ENCODE results near the gene KCNAB1. TPM values are rescaled to one million over a fixed set of nuclear protein-coding genes. Genes with fewer than 3 reads are reported as not detected.

Gene KCNAB1
- total and polyA plus RNA-seq, 4 donors = 0.76 to 2.8 (median 1.0) TPM

DNA sequence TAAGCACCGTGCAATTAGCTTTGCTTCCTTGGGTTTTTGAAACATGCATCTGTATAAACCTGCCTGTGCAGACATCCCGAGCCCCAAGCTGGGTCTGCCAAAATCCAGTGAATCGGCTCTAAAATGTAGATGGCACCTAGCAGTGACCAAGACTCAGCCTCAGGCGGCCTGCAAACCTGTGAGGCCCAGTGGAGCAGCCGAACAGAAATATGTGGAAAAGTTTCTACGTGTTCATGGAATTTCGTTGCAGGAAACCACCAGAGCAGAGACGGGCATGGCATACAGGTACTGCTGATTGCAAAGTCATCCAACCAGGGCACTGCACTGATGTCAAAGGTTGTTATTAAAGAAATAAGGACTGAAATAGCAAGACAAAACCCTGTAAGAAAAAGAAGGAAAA lies 22.8 kb downstream of the KCNAB1 start:
- 86% methylated on average over 8 of the region's 8 CpGs for WGBS
- Histone ChIP-seq H3K9me3 (ENCODE audit: control insufficient read depth in 4 of 4, low read length in 3 of 4) (no peaks in the 10 kb centered on the region), H3K27me3 (ENCODE audit: control insufficient read depth in 4 of 4, insufficient read depth in 4 of 4, low read length in 3 of 4) (no peaks in the 10 kb centered on the region), H3K4me1 (ENCODE audit: control insufficient read depth in 4 of 4, insufficient read depth in 4 of 4, low read length in 3 of 4) (no peaks in the 10 kb centered on the region), H3K9ac (ENCODE audit: low read depth in 1 of 2, low read length in 2 of 2) (no peak overlapping the region), H3K27ac (ENCODE audit: low read depth in 1 of 2, low read length in 2 of 2) (no peak overlapping the region), H3K4me3 (ENCODE audit: low read depth in 1 of 3, low read length in 3 of 3) (no peak overlapping the region), H3K36me3 (ENCODE audit: control insufficient read depth in 4 of 4, insufficient read depth in 3 of 4, low read depth in 1 of 4, low read length in 3 of 4) (no peaks in the 10 kb centered on the region)
- DNase-seq (ENCODE audit: low spot score) = no peak
- no peak for TF ChIP-seq RXRA (IDR thresholded peaks at IDR 0.05)
- TF ChIP-seq YY1 (IDR thresholded peaks at IDR 0.05) = no peak
- TF ChIP-seq, protein P1, sequence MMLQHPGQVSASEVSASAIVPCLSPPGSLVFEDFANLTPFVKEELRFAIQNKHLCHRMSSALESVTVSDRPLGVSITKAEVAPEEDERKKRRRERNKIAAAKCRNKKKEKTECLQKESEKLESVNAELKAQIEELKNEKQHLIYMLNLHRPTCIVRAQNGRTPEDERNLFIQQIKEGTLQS (IDR thresholded peaks at IDR 0.05) = no peak
- no peak for TF ChIP-seq SP1 (IDR thresholded peaks at IDR 0.05)
- TF ChIP-seq GABPA (IDR thresholded peaks at IDR 0.05 in 1 of 2, conservative IDR thresholded peaks at IDR 0.05 in 1 of 2) = no peak
- TF ChIP-seq, protein P2, sequence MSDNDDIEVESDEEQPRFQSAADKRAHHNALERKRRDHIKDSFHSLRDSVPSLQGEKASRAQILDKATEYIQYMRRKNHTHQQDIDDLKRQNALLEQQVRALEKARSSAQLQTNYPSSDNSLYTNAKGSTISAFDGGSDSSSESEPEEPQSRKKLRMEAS (IDR thresholded peaks at IDR 0.05) = no peak
- TF ChIP-seq JUND (IDR thresholded peaks at IDR 0.05) = no peak

DNA sequence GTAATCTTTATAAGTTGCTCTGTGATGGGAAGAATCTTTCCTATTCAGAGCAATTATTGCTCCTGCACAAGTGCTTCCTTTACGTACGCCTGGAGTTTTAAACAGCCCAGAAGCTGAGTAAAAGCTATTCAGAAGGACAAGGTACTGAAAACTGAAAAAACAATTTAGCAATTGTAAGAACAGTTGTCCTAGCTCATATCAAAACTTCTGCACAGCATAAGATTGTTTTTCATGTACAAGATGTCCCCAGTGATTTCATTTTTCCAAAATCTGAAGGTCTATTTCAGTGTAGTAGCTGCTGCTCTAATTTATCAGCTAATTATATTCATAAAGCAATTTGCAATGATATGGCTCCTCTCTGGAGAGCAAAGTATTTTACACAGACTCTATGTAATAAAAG lies 23.7 kb downstream of the KCNAB1 start:
- no peaks in the 10 kb centered on the region for H3K4me1 ChIP-seq (ENCODE audit: control insufficient read depth in 4 of 4, insufficient read depth in 4 of 4, low read length in 3 of 4)
- WGBS = 92% methylated on average over 2 of the region's 2 CpGs
- no peak for DNase-seq (ENCODE audit: low spot score)
- H3K27me3 ChIP-seq (ENCODE audit: control insufficient read depth in 4 of 4, insufficient read depth in 4 of 4, low read length in 3 of 4) = no peaks in the 10 kb centered on the region
- no peaks in the 10 kb centered on the region for H3K9me3 ChIP-seq (ENCODE audit: control insufficient read depth in 4 of 4, low read length in 3 of 4)
- H3K36me3 ChIP-seq (ENCODE audit: control insufficient read depth in 4 of 4, insufficient read depth in 3 of 4, low read depth in 1 of 4, low read length in 3 of 4) = no peaks in the 10 kb centered on the region
- H3K27ac ChIP-seq (ENCODE audit: low read depth in 1 of 2, low read length in 2 of 2) = no peak overlapping the region
- no peak overlapping the region for H3K4me3 ChIP-seq (ENCODE audit: low read depth in 1 of 3, low read length in 3 of 3)
- TF ChIP-seq RXRA (IDR thresholded peaks at IDR 0.05) = no peak
- TF ChIP-seq FOXA2 (IDR thresholded peaks at IDR 0.05) = no peak
- TF ChIP-seq, protein P1 (IDR thresholded peaks at IDR 0.05) = no peak
- no peak for TF ChIP-seq SP1 (IDR thresholded peaks at IDR 0.05)
- TF ChIP-seq, protein P2 (IDR thresholded peaks at IDR 0.05) = no peak
- no peak for TF ChIP-seq FOXA1 (IDR thresholded peaks at IDR 0.05)
- TF ChIP-seq NR2F2 (IDR thresholded peaks at IDR 0.05) = no peak
- no peak for TF ChIP-seq TAF1 (conservative IDR thresholded peaks at IDR 0.05)
- TF ChIP-seq, protein P3, sequence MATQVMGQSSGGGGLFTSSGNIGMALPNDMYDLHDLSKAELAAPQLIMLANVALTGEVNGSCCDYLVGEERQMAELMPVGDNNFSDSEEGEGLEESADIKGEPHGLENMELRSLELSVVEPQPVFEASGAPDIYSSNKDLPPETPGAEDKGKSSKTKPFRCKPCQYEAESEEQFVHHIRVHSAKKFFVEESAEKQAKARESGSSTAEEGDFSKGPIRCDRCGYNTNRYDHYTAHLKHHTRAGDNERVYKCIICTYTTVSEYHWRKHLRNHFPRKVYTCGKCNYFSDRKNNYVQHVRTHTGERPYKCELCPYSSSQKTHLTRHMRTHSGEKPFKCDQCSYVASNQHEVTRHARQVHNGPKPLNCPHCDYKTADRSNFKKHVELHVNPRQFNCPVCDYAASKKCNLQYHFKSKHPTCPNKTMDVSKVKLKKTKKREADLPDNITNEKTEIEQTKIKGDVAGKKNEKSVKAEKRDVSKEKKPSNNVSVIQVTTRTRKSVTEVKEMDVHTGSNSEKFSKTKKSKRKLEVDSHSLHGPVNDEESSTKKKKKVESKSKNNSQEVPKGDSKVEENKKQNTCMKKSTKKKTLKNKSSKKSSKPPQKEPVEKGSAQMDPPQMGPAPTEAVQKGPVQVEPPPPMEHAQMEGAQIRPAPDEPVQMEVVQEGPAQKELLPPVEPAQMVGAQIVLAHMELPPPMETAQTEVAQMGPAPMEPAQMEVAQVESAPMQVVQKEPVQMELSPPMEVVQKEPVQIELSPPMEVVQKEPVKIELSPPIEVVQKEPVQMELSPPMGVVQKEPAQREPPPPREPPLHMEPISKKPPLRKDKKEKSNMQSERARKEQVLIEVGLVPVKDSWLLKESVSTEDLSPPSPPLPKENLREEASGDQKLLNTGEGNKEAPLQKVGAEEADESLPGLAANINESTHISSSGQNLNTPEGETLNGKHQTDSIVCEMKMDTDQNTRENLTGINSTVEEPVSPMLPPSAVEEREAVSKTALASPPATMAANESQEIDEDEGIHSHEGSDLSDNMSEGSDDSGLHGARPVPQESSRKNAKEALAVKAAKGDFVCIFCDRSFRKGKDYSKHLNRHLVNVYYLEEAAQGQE (IDR thresholded peaks at IDR 0.05) = no peak
- H3K9ac ChIP-seq (ENCODE audit: low read depth in 1 of 2, low read length in 2 of 2) = no peak overlapping the region

DNA sequence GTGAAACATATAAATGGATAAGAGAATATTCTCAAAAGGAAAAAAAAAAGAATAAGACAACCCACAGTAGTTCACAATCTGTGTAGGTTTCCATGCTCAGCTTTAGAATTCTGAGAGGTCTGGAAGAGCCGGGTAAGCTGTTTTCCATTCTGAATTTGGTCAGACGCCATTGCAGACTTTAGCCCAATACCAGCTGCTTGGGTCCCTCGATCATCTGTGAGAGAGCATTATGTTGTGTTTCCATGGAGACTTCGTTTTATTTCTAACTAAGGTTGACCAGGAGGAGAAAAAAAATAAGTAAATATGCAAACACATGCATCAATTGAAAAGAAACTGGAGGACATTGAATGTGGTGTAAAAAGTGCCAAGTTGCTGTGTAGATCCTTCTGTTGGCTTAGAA lies 25.5 kb downstream of the KCNAB1 start:
- Histone ChIP-seq H3K36me3 (ENCODE audit: control insufficient read depth in 4 of 4, insufficient read depth in 3 of 4, low read depth in 1 of 4, low read length in 3 of 4) (no peaks in the 10 kb centered on the region), H3K4me3 (ENCODE audit: low read depth in 1 of 3, low read length in 3 of 3) (no peak overlapping the region), H3K9me3 (ENCODE audit: control insufficient read depth in 4 of 4, low read length in 3 of 4) (no peaks in the 10 kb centered on the region), H3K9ac (ENCODE audit: low read depth in 1 of 2, low read length in 2 of 2) (no peak overlapping the region), H3K27me3 (ENCODE audit: control insufficient read depth in 4 of 4, insufficient read depth in 4 of 4, low read length in 3 of 4) (no peaks in the 10 kb centered on the region), H3K27ac (ENCODE audit: low read depth in 1 of 2, low read length in 2 of 2) (no peak overlapping the region), H3K4me1 (ENCODE audit: control insufficient read depth in 4 of 4, insufficient read depth in 4 of 4, low read length in 3 of 4) (no peaks in the 10 kb centered on the region)
- TF ChIP-seq, protein P4, sequence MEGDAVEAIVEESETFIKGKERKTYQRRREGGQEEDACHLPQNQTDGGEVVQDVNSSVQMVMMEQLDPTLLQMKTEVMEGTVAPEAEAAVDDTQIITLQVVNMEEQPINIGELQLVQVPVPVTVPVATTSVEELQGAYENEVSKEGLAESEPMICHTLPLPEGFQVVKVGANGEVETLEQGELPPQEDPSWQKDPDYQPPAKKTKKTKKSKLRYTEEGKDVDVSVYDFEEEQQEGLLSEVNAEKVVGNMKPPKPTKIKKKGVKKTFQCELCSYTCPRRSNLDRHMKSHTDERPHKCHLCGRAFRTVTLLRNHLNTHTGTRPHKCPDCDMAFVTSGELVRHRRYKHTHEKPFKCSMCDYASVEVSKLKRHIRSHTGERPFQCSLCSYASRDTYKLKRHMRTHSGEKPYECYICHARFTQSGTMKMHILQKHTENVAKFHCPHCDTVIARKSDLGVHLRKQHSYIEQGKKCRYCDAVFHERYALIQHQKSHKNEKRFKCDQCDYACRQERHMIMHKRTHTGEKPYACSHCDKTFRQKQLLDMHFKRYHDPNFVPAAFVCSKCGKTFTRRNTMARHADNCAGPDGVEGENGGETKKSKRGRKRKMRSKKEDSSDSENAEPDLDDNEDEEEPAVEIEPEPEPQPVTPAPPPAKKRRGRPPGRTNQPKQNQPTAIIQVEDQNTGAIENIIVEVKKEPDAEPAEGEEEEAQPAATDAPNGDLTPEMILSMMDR (IDR thresholded peaks at IDR 0.05; ENCODE audit: low read depth, low read length, missing input control) = no peak
- TF ChIP-seq RAD21 (IDR thresholded peaks at IDR 0.05) (no peak), YY1 (IDR thresholded peaks at IDR 0.05) (no peak), TAF1 (conservative IDR thresholded peaks at IDR 0.05) (no peak), JUND (IDR thresholded peaks at IDR 0.05) (no peak), FOXA1 (IDR thresholded peaks at IDR 0.05) (no peak), RXRA (IDR thresholded peaks at IDR 0.05) (no peak), HNF4A (conservative IDR thresholded peaks at IDR 0.05) (no peak), HNF4G (IDR thresholded peaks at IDR 0.05) (no peak), EGR1 (IDR thresholded peaks at IDR 0.05; ENCODE audit: low read depth in 2 of 2) (no peak)
- TF ChIP-seq, protein P3 (IDR thresholded peaks at IDR 0.05) = no peak
- TF ChIP-seq, protein P2 (IDR thresholded peaks at IDR 0.05) = no peak
- no peak for DNase-seq (ENCODE audit: low spot score)
- 71% methylated on average over 4 of the region's 4 CpGs for WGBS

Data from liver (tissue), 9 donors.